ENCODE results near the gene IL20. TPM values are rescaled to one million over a fixed set of nuclear protein-coding genes. Genes with fewer than 3 reads are reported as not detected.

IL20 gene
- total and polyA plus RNA-seq, 2 of the 13 experiments (the other 11 are each of a cell fraction or from before 2014, with no cell fraction given) = 0.05 TPM; not detected in 1

GRCh38 chr1:206816390-206817287, 48.8 kb upstream of the IL20 start:
- BruUV-seq (replicated peaks) = no TSS peak
- no peak overlapping the region for H3K27ac ChIP-seq (ENCODE audit: extremely low read length, insufficient read depth, low read length)
- POLR2A ChIA-PET = no interaction called here
- no peak overlapping the region for H3K4me3 ChIP-seq (replicated peaks in 1 of 3; ENCODE audit: insufficient read depth in 1 of 3, low read depth in 2 of 3, low read length in 3 of 3)
- H3K79me2 ChIP-seq (ENCODE audit: insufficient read depth, low read length) = no peaks in the 10 kb centered on the region
- intact Hi-C loops (cut with micrococcal nuclease; ENCODE audit: unreplicated experiment) = no loop called here
- FAIRE-seq (no peak), DNase-seq (ENCODE audit: low spot score) (no peak), ATAC-seq (no peak)
- no peak overlapping the region for H3K4me2 ChIP-seq (ENCODE audit: low read depth, low read length)
- H4K20me1 ChIP-seq (ENCODE audit: insufficient read depth, low read length) = no peaks in the 10 kb centered on the region
- peaks cover 0 to 5% of the 10 kb centered on the region in 2 experiments; a peak in 1 of 5 replicates for H3K27me3 ChIP-seq (ENCODE audit: control insufficient read depth in 1 of 2, insufficient read depth in 2 of 2, low read length in 2 of 2)
- no peaks in the 10 kb centered on the region for H3K4me1 ChIP-seq (ENCODE audit: insufficient read depth, low read length)
- H2AFZ ChIP-seq (ENCODE audit: low read length) = no peak overlapping the region
- 16% methylated on average over 4 of the region's 4 CpGs for WGBS (ENCODE audit: low lambda C conversion rate)
- in situ Hi-C loops (cut with HindIII; ENCODE audit: extremely low pct_ligation_motif_present, low pct_unique_long_range_greater_than_20kb) = no loop called here
- H3K9ac ChIP-seq (ENCODE audit: insufficient read depth, low read depth, low read length) = no peak overlapping the region
- H3K9me3 ChIP-seq (ENCODE audit: low read length) = peaks cover 15% of the 10 kb centered on the region
- no peak for TF ChIP-seq HOXD1 (CRISPR knock-in tag; IDR thresholded peaks at IDR 0.05)
- TF ChIP-seq NCOR1 (IDR thresholded peaks at IDR 0.05; ENCODE audit: borderline replicate concordance, low read length) = no peak
- TF ChIP-seq U2AF2 (IDR thresholded peaks at IDR 0.05; ENCODE audit: low read depth, low read length) = no peak
- TF ChIP-seq ZFP90 (CRISPR knock-in tag; IDR thresholded peaks at IDR 0.05; ENCODE audit: borderline replicate concordance) = no peak
- no peak for TF ChIP-seq PHF20 (CRISPR knock-in tag; IDR thresholded peaks at IDR 0.05)
- TF ChIP-seq FOXK2 (IDR thresholded peaks at IDR 0.05) = no peak
- no peak for TF ChIP-seq MAF1 (CRISPR knock-in tag; IDR thresholded peaks at IDR 0.05; ENCODE audit: borderline replicate concordance)
- no peaks in the 10 kb centered on the region for H3K36me3 ChIP-seq (replicated peaks in 1 of 2; ENCODE audit: control insufficient read depth in 1 of 2, insufficient read depth in 2 of 2, low read length in 2 of 2)
- CTCF ChIA-PET (ENCODE audit: low intra/inter-chr PET ratio, low total read pairs) = no interaction called here

- H3K36me3 ChIP-seq (replicated peaks in 1 of 2; ENCODE audit: control insufficient read depth in 1 of 2, insufficient read depth in 2 of 2, low read length in 2 of 2) = no peaks in the 10 kb centered on the region
- DNase-seq (ENCODE audit: low spot score) (no peak), FAIRE-seq (no peak), ATAC-seq (no peak)
- H3K4me1 ChIP-seq (ENCODE audit: insufficient read depth, low read length) = no peaks in the 10 kb centered on the region
- H3K79me2 ChIP-seq (ENCODE audit: insufficient read depth, low read length) = no peaks in the 10 kb centered on the region
- POLR2A ChIA-PET = no interaction called here
- H3K9ac ChIP-seq (ENCODE audit: insufficient read depth, low read depth, low read length) = no peak overlapping the region
- no peak overlapping the region for H3K4me3 ChIP-seq (replicated peaks in 1 of 3; ENCODE audit: insufficient read depth in 1 of 3, low read depth in 2 of 3, low read length in 3 of 3)
- intact Hi-C loops (cut with micrococcal nuclease; ENCODE audit: unreplicated experiment) (no loop called here), in situ Hi-C loops (cut with HindIII; ENCODE audit: extremely low pct_ligation_motif_present, low pct_unique_long_range_greater_than_20kb) (no loop called here)
- H4K20me1 ChIP-seq (ENCODE audit: insufficient read depth, low read length) = no peaks in the 10 kb centered on the region
- H3K9me3 ChIP-seq (ENCODE audit: low read length) = no peaks in the 10 kb centered on the region
- H3K4me2 ChIP-seq (ENCODE audit: low read depth, low read length) = no peak overlapping the region
- H3K27me3 ChIP-seq (ENCODE audit: control insufficient read depth in 1 of 2, insufficient read depth in 2 of 2, low read length in 2 of 2) = peaks cover 3 to 20% of the 10 kb centered on the region in 2 experiments; a peak in 2 of 5 replicates
- H3K27ac ChIP-seq (ENCODE audit: extremely low read length, insufficient read depth, low read length) = no peak overlapping the region
- 25% methylated on average over 4 of the region's 4 CpGs for WGBS (ENCODE audit: low lambda C conversion rate)
- CTCF ChIA-PET (ENCODE audit: low intra/inter-chr PET ratio, low total read pairs) = no interaction called here
- BruUV-seq (replicated peaks) = no TSS peak
- H2AFZ ChIP-seq (ENCODE audit: low read length) = no peak overlapping the region
- no peak for TF ChIP-seq ZBTB46 (CRISPR knock-in tag; IDR thresholded peaks at IDR 0.05; ENCODE audit: borderline replicate concordance)
- no peak for TF ChIP-seq ZNF20 (CRISPR knock-in tag; IDR thresholded peaks at IDR 0.05)
- TF ChIP-seq ZNF143 (CRISPR knock-in tag; IDR thresholded peaks at IDR 0.05) = no peak
- TF ChIP-seq MXD4 (CRISPR knock-in tag; IDR thresholded peaks at IDR 0.05) = no peak
- TF ChIP-seq KLF13 (CRISPR knock-in tag; IDR thresholded peaks at IDR 0.05) = no peak
- no peak for TF ChIP-seq ZNF784 (CRISPR knock-in tag; IDR thresholded peaks at IDR 0.05; ENCODE audit: borderline replicate concordance)
- no peak for TF ChIP-seq ZNF331 (CRISPR knock-in tag; IDR thresholded peaks at IDR 0.05)
Observed at GRCh38 chr1:206821493-206821892, 43.9 kb upstream of the IL20 start.
